Measurements from ENCODE around the gene KSR1. TPM values are rescaled to one million over a fixed set of nuclear protein-coding genes. Genes with fewer than 3 reads are reported as not detected.

Gene KSR1
- total and polyA plus RNA-seq, 2 of the 4 experiments (the other 2 are of a cell fraction) = 12.5 to 21.9 TPM

- no peak overlapping the region for H3K9ac ChIP-seq (ENCODE audit: low read depth, low read length)
- H3K9me1 ChIP-seq (ENCODE audit: insufficient read depth, low read length) = peaks cover 6% of the 10 kb centered on the region; the same call in 1 of the 2 replicates
- no peak overlapping the region for H3K4me3 ChIP-seq (ENCODE audit: insufficient read depth, low read depth, low read length)
- no peak overlapping the region for H3K23ac ChIP-seq (ENCODE audit: low read depth, low read length)
- H2BK15ac ChIP-seq (ENCODE audit: low read depth, low read length) = peak overlapping the region; percentile 65; the same call in 1 of the 3 replicates
- DNase-seq (no peak), ATAC-seq (ENCODE audit: low read depth) (no peak)
- no peaks in the 10 kb centered on the region for H3K9me3 ChIP-seq (ENCODE audit: control insufficient read depth, insufficient read depth, low read length)
- H4K20me1 ChIP-seq (ENCODE audit: insufficient read depth, low read length) = no peaks in the 10 kb centered on the region
- H3K27ac ChIP-seq (ENCODE audit: insufficient read depth, low read length) = no peak overlapping the region
- H2BK5ac ChIP-seq (ENCODE audit: low read depth, low read length, poor library complexity, severe bottlenecking) = no peak overlapping the region
- peak overlapping the region; percentile 63 for H4K91ac ChIP-seq (ENCODE audit: insufficient read depth, low read depth, low read length)
- 0 out of 4 replicates have a peak overlapping the region, but pooled peaks of 1 of the 2 experiments have one; percentile 19 for H4K8ac ChIP-seq (ENCODE audit: low read depth in 2 of 2, low read length in 2 of 2)
- BruUV-seq (replicated peaks) = no TSS peak
- intact Hi-C loops (cut with micrococcal nuclease) (loop anchor here (5.0 kb wide), 1 partner anchor 81 kb away; no protein-coding TSS in a partner anchor), dilution Hi-C loops (cut with HindIII; ENCODE audit: low sequenced_read_pairs, unreplicated experiment) (no loop called here), in situ Hi-C loops (cut with MboI; ENCODE audit: low sequenced_read_pairs) (loop anchor here (25.0 kb wide), 1 partner anchor 196 kb away; no protein-coding TSS in a partner anchor)
- 0 out of 2 replicates have a peak overlapping the region, but pooled peaks have one; percentile 28 for H3K14ac ChIP-seq (replicated peaks; ENCODE audit: low read depth, low read length)
- WGBS, 2 experiments (ENCODE audit: extremely low coverage in 2 of 2, insufficient read length in 1 of 2) = 88% methylated on average over 5 of the region's 8 CpGs; no CpG with 5 or more reads in 1 of the 2 experiments
- H2BK120ac ChIP-seq (ENCODE audit: low read depth, low read length) = peak overlapping the region; percentile 73
- H2BK20ac ChIP-seq (ENCODE audit: low read depth, low read length) = peak overlapping the region; percentile 89
- H3K18ac ChIP-seq (ENCODE audit: low read depth, low read length) = peak overlapping the region; percentile 7; the same call in 1 of the 2 replicates
- ChIA-PET POLR2A (ENCODE audit: unreplicated experiment) (no interaction called here), CTCF (interaction anchor here (1.2 kb wide), 1 partner anchor 79 kb away, joined by 5 read pairs; no protein-coding TSS in a partner anchor)
- H2AK5ac ChIP-seq (ENCODE audit: low read depth, low read length) = peak overlapping the region; percentile 57; the same call in 1 of the 2 replicates
- H3K36me3 ChIP-seq (ENCODE audit: control insufficient read depth, insufficient read depth, low read length) = no peaks in the 10 kb centered on the region
- H3K4me1 ChIP-seq (ENCODE audit: control insufficient read depth, insufficient read depth, low read length) = peaks cover 9% of the 10 kb centered on the region
- H4K5ac ChIP-seq (ENCODE audit: low read depth, low read length) = no peak overlapping the region; the same call in 1 of the 2 replicates
- no peak overlapping the region for H3K4me2 ChIP-seq (ENCODE audit: low read depth, low read length)
- H2AFZ ChIP-seq (replicated peaks; ENCODE audit: low read length, poor library complexity) = no peak overlapping the region
- H3K27me3 ChIP-seq (ENCODE audit: control insufficient read depth, insufficient read depth, low read length) = no peaks in the 10 kb centered on the region
- TF ChIP-seq POLR2A (IDR thresholded peaks at IDR 0.05; ENCODE audit: low read depth, low read length) (no peak), SMC3 (IDR thresholded peaks at IDR 0.05; ENCODE audit: low read depth, low read length) (no peak), RCOR1 (IDR thresholded peaks at IDR 0.05; ENCODE audit: insufficient replicate concordance, low read length) (no peak), CTCF (conservative IDR thresholded peaks at IDR 0.05; ENCODE audit: low read depth, low read length) (no peak), MAFK (IDR thresholded peaks at IDR 0.05; ENCODE audit: low read depth, low read length) (no peak), USF2 (IDR thresholded peaks at IDR 0.05; ENCODE audit: low read depth, low read length) (no peak), BHLHE40 (IDR thresholded peaks at IDR 0.05; ENCODE audit: low read depth, low read length) (no peak)
- H3K79me1 ChIP-seq (ENCODE audit: low read depth in 1 of 2, low read length in 2 of 2) = no peaks in the 10 kb centered on the region
- H3K4ac ChIP-seq (ENCODE audit: low read depth, low read length) = peak overlapping the region; percentile 75
- H2AK9ac ChIP-seq (replicated peaks; ENCODE audit: low read depth, low read length, poor library complexity) = no peak overlapping the region
- H3K56ac ChIP-seq (ENCODE audit: extremely low read depth, insufficient read depth, low read length) = no peak overlapping the region
Observed at GRCh38 chr17:27433521-27433920, 22.7 kb upstream of the KSR1 start.
